Endothelial cell of umbilical vein (primary cell): ENCODE measurements around the gene CHST11. TPM values are rescaled to one million over a fixed set of nuclear protein-coding genes. Genes with fewer than 3 reads are reported as not detected.
A peak's percentile ranks its signal among the peaks of the same experiment; 100 is the strongest.

Experiments used
- BruUV-seq: library from RNA; stranded (reverse); fragments of 400-500 nt; replicated peaks from 2 replicates; lab custom pipeline; 2021; lab: Mats Ljungman, UMichigan
- CTCF ChIA-PET: fragments of 300-600, 350-600 bp; sonication (Branson Sonifier 250); formaldehyde crosslinking; loops from one replicate; lab custom pipeline; 2021; ENCODE audit warnings: antibody characterized with exemption, inconsistent platforms; lab: Charles Lee
- POLR2A ChIA-PET: fragments of 300-600, 350-600 bp; sonication (Branson Sonifier 250); formaldehyde crosslinking; loops from one replicate; lab custom pipeline; 2021; ENCODE audit warnings: antibody characterized with exemption, inconsistent platforms; lab: Charles Lee
- DNase-seq: peaks from one replicate; pipeline ENCODE4 v3.0.0-alpha.2; 2011; ENCODE audit warnings: low read depth, low spot score
- FAIRE-seq: peaks from 2 replicates; lab custom pipeline; 2011; peaks lifted over from hg19 to GRCh38; lab: Jason Lieb, UNC
- H2AFZ ChIP-seq: 2 replicates; pipeline ENCODE4 v1.6.0; 2012; ENCODE audit warnings: low read depth, low read length, control low read depth, inconsistent platforms
- H3K27ac ChIP-seq: 2 replicates; pipeline ENCODE4 v1.5.1; 2011; ENCODE audit warnings: low read depth, mild to moderate bottlenecking, control low read depth, low read length, moderate library complexity; ENCODE audit not compliant: insufficient read depth
- H3K27me3 ChIP-seq, 2 experiments: 2 replicates each; pipeline versions ENCODE4 v1.6.0 to v1.6.1; 2011; ENCODE audit warnings: low read length in 2 of 2, mixed read lengths in 1 of 2; ENCODE audit not compliant: control insufficient read depth in 2 of 2, insufficient read depth in 2 of 2
- H3K36me3 ChIP-seq, 2 experiments: 2 replicates in 1 of 2; 3 replicates in 1 of 2; pipeline ENCODE4 v1.5.1; 2011; ENCODE audit warnings: low read length in 2 of 2, mild to moderate bottlenecking in 1 of 2, moderate library complexity in 1 of 2; ENCODE audit not compliant: control insufficient read depth in 2 of 2, insufficient read depth in 2 of 2; ENCODE audit errors: extremely low read depth in 1 of 2
- H3K4me1 ChIP-seq: 3 replicates; pipeline ENCODE4 v1.5.1; 2011; ENCODE audit warnings: mild to moderate bottlenecking, low read length; ENCODE audit not compliant: control insufficient read depth, insufficient read depth; ENCODE audit errors: extremely low read depth
- H3K4me2 ChIP-seq: 2 replicates; pipeline ENCODE4 v1.6.1; 2011; ENCODE audit warnings: low read length, control low read depth, mixed read lengths; ENCODE audit not compliant: insufficient read depth
- H3K4me3 ChIP-seq, 3 experiments: fragments of 200-600 bp in 1 of 3; sonication (generic), shearing (Covaris generic) in 1 of 3; replicated peaks in 1 of 3; 2 replicates each; pipeline ENCODE4 v1.5.1; 2011 to 2016; ENCODE audit warnings: control low read depth in 3 of 3, low read length in 3 of 3, mild to moderate bottlenecking in 2 of 3, inconsistent platforms in 1 of 3, low read depth in 1 of 3, moderate library complexity in 1 of 3; ENCODE audit not compliant: insufficient read depth in 1 of 3
- H3K79me2 ChIP-seq: 2 replicates; pipeline ENCODE4 v1.6.0; 2012; ENCODE audit warnings: low read length, inconsistent platforms; ENCODE audit not compliant: control insufficient read depth, insufficient read depth
- H3K9ac ChIP-seq: replicated peaks from 2 replicates; pipeline ENCODE3; 2011; ENCODE audit warnings: low read length, control low read depth; ENCODE audit not compliant: insufficient read depth; ENCODE audit errors: extremely low read depth
- H3K9me1 ChIP-seq: replicated peaks from 3 replicates; pipeline ENCODE4 v1.6.0; 2011; ENCODE audit warnings: mild to moderate bottlenecking, low read length; ENCODE audit not compliant: control insufficient read depth, insufficient read depth; ENCODE audit errors: extremely low read depth
- H3K9me3 ChIP-seq: replicated peaks from 2 replicates; pipeline ENCODE4 v1.5.1; 2012; ENCODE audit warnings: low read length, inconsistent platforms; ENCODE audit not compliant: control insufficient read depth, insufficient read depth
- H4K20me1 ChIP-seq: replicated peaks from 2 replicates; pipeline ENCODE3; 2011; ENCODE audit warnings: mild to moderate bottlenecking, low read length; ENCODE audit not compliant: control insufficient read depth, insufficient read depth; ENCODE audit errors: extremely low read depth
- FOS ChIP-seq: IDR thresholded peaks from 2 replicates; pipeline ENCODE4 v1.6.1; 2011; ENCODE audit warnings: mild to moderate bottlenecking, low read length, moderate library complexity, borderline replicate concordance; ENCODE audit not compliant: insufficient read depth
- GATA2 ChIP-seq: IDR thresholded peaks from 2 replicates; pipeline ENCODE4 v1.7.0; 2011; ENCODE audit warnings: low read depth, mild to moderate bottlenecking, moderate library complexity, mixed read lengths, low read length; ENCODE audit not compliant: insufficient read length, insufficient read depth
- MAX ChIP-seq: IDR thresholded peaks from 2 replicates; pipeline ENCODE4 v1.6.1; 2011; ENCODE audit not compliant: insufficient read depth, insufficient read length
- POLR2A ChIP-seq: IDR thresholded peaks from 2 replicates; pipeline ENCODE4 v1.6.1; 2012; ENCODE audit warnings: low read depth, mild to moderate bottlenecking, control low read depth, low read length
- POLR2AphosphoS5 ChIP-seq: IDR thresholded peaks from 2 replicates; pipeline ENCODE4 v1.6.1; 2012; ENCODE audit warnings: low read depth, mild to moderate bottlenecking, control low read depth, low read length, moderate library complexity; ENCODE audit not compliant: insufficient read depth
- dilution Hi-C: fragments of 300-500 bp; cut with MboI; formaldehyde crosslinking; loops from one replicate; pipeline ENCODE4 v1.15.0; 2019; ENCODE audit warnings: low sequenced_read_pairs; ENCODE audit not compliant: extremely low pct_ligation_motif_present
- intact Hi-C: fragments of 100-400 bp; cut with micrococcal nuclease; formaldehyde crosslinking; loops from one replicate; pipeline ENCODE4 v1.10.0; 2022
- polyA plus RNA-seq, 4 experiments: library from polyadenylated mRNA; depleted of rRNA in 3 of 4; stranded (reverse) in 3 of 4; unstranded in 1 of 4; fragments of >200 nt; gene quantifications; 2 replicates each; pipeline versions ENCODE4 v1.2.1 to v1.2.3, GENCODE V29; 2011 to 2012; ENCODE audit warnings: missing spikeins in 1 of 4
- total RNA-seq: library from RNA; stranded (reverse); gene quantifications from 2 replicates; pipeline ENCODE4 v1.2.3, GENCODE V29; 2021

The CHST11 gene
- total and polyA plus RNA-seq, 2 donors (not counting 3 experiments of a cell fraction or from before 2014, with no cell fraction given) = 19.7 to 20.9 TPM

GRCh38 chr12:104588047-104588920, 131.5 kb downstream of the CHST11 start:
- POLR2A ChIA-PET = no interaction called here
- Histone ChIP-seq H4K20me1 (no peaks in the 10 kb centered on the region), H3K9ac (no peak overlapping the region), H2AFZ (peak overlapping the region; percentile 57), H3K9me1 (no peaks in the 10 kb centered on the region), H3K4me2 (peak overlapping the region; percentile 20), H3K36me3 (no peaks in the 10 kb centered on the region), H3K79me2 (peaks cover 3% of the 10 kb centered on the region), H3K27ac (peak overlapping the region; percentile 49), H3K4me3 (no peak overlapping the region), H3K9me3 (no peaks in the 10 kb centered on the region), H3K27me3 (no peaks in the 10 kb centered on the region), H3K4me1 (peaks cover 13% of the 10 kb centered on the region)
- dilution Hi-C loops (no loop called here), intact Hi-C loops (loop anchor here (5.0 kb wide), 1 partner anchor 131 kb away; the partner anchor contains the start of gene CHST11)
- CTCF ChIA-PET = interaction anchor here (0.9 to 3.7 kb wide), 3 partner anchors 16 to 206 kb away, joined by 3 to 14 read pairs (median 5); no protein-coding TSS in a partner anchor
- BruUV-seq = TSS peak; percentile 72
- peak; percentile 59 for DNase-seq
- TF ChIP-seq POLR2A = no peak
- peak; percentile 90 for TF ChIP-seq FOS
- peak; percentile 54 for TF ChIP-seq POLR2AphosphoS5
- FAIRE-seq = peak; percentile 91

- H2AFZ ChIP-seq = no peak overlapping the region
- H3K79me2 ChIP-seq = peaks cover 3% of the 10 kb centered on the region
- peak overlapping the region; percentile 49 for H3K27ac ChIP-seq
- FAIRE-seq = no peak
- no peaks in the 10 kb centered on the region for H3K9me3 ChIP-seq
- TF ChIP-seq GATA2 = no peak
- no peak for TF ChIP-seq MAX
- no peak for TF ChIP-seq POLR2A
- BruUV-seq = no TSS peak
- H3K36me3 ChIP-seq = no peaks in the 10 kb centered on the region
- H4K20me1 ChIP-seq = no peaks in the 10 kb centered on the region
- no peak overlapping the region for H3K9ac ChIP-seq
- dilution Hi-C loops (no loop called here), intact Hi-C loops (loop anchor here (5.0 kb wide), 1 partner anchor 132 kb away; the partner anchor contains the start of gene CHST11)
- no peak overlapping the region for H3K4me3 ChIP-seq
- no peaks in the 10 kb centered on the region for H3K27me3 ChIP-seq
- POLR2A ChIA-PET = no interaction called here
- CTCF ChIA-PET = interaction anchor here (1.3 to 3.7 kb wide), 2 partner anchors 16 to 207 kb away, joined by 3 to 14 read pairs; no protein-coding TSS in a partner anchor
- H3K4me2 ChIP-seq = no peak overlapping the region
- DNase-seq = no peak
- H3K4me1 ChIP-seq = peaks cover 13% of the 10 kb centered on the region
- H3K9me1 ChIP-seq = no peaks in the 10 kb centered on the region
Measured at GRCh38 chr12:104588921-104589590, 132.3 kb downstream of the CHST11 start.
